SK-N-SH (cell line): Measurements from ENCODE around the gene FAM107B. TPM values are rescaled to one million over a fixed set of nuclear protein-coding genes. Genes with fewer than 3 reads are reported as not detected.

Experiments used
- CTCF ChIA-PET: fragments of 300-600, 350-600 bp; formaldehyde crosslinking; extraction: SDS; loops from one replicate; lab custom pipeline; 2021; lab: Yijun Ruan, JAX
- POLR2A ChIA-PET: fragments of 350-600 bp; sonication (Branson Sonifier 250); formaldehyde crosslinking; extraction: SDS; loops from one replicate; lab custom pipeline; 2020; ENCODE audit warnings: antibody characterized with exemption, inconsistent platforms; lab: Yijun Ruan, JAX
- DNase-seq: peaks from one replicate; pipeline ENCODE4 v3.0.0; 2012
- H2AFZ ChIP-seq: fragments of 200-600 bp; sonication (generic); 2 replicates; pipeline ENCODE4 v1.8.1; 2016; ENCODE audit warnings: antibody characterized with exemption, mild to moderate bottlenecking, low read depth
- H3F3A ChIP-seq: fragments of 200-600 bp; sonication (generic); replicated peaks from 2 replicates; pipeline ENCODE3; 2016; ENCODE audit warnings: antibody characterized with exemption, mild to moderate bottlenecking; ENCODE audit not compliant: insufficient read depth
- H3K27ac ChIP-seq, 2 experiments: fragments of 200-500 bp in 1 of 2; fragments of 200-600 bp in 1 of 2; sonication (Bioruptor generic) in 1 of 2; sonication (generic), shearing (Covaris generic) in 1 of 2; 2 replicates each; pipeline versions ENCODE4 v1.5.1 to v1.6.1; 2014 to 2016; ENCODE audit warnings: low read depth in 2 of 2, inconsistent platforms in 1 of 2, low read length in 1 of 2, mild to moderate bottlenecking in 1 of 2, mixed read lengths in 1 of 2
- H3K27me3 ChIP-seq: fragments of 200-600 bp; sonication (generic), shearing (Covaris generic); 2 replicates; pipeline ENCODE4 v1.6.1; 2016; ENCODE audit warnings: mixed run types; ENCODE audit not compliant: insufficient read depth
- H3K36me3 ChIP-seq, 2 experiments: fragments of 200-500 bp in 1 of 2; fragments of 200-600 bp in 1 of 2; sonication (Bioruptor generic) in 1 of 2; sonication (generic) in 1 of 2; replicated peaks in 1 of 2; 2 replicates each; pipeline versions ENCODE3 to v1.5.1; 2014 to 2016; ENCODE audit warnings: low read length in 1 of 2, mild to moderate bottlenecking in 1 of 2; ENCODE audit not compliant: insufficient read depth in 2 of 2, control insufficient read depth in 1 of 2
- H3K4me1 ChIP-seq, 2 experiments: fragments of 200-500 bp in 1 of 2; fragments of 200-600 bp in 1 of 2; sonication (Bioruptor generic) in 1 of 2; sonication (generic), shearing (Covaris generic) in 1 of 2; 2 replicates each; pipeline versions ENCODE4 v1.5.1 to v1.6.1; 2014 to 2016; ENCODE audit warnings: low read depth in 1 of 2, low read length in 1 of 2, mixed run types in 1 of 2; ENCODE audit not compliant: insufficient read depth in 2 of 2, control insufficient read depth in 1 of 2
- H3K4me2 ChIP-seq: fragments of 200-600 bp; sonication (generic), shearing (Covaris generic); 2 replicates; pipeline ENCODE4 v1.6.1; 2017; ENCODE audit warnings: mixed run types
- H3K4me3 ChIP-seq, 2 experiments: fragments of 200-500 bp in 1 of 2; fragments of 200-600 bp in 1 of 2; sonication (Bioruptor generic) in 1 of 2; sonication (generic), shearing (Covaris generic) in 1 of 2; 2 replicates each; pipeline versions ENCODE4 v1.5.1 to v1.8.1; 2014 to 2016; ENCODE audit warnings: low read depth in 2 of 2, inconsistent platforms in 1 of 2, low read length in 1 of 2, mild to moderate bottlenecking in 1 of 2, mixed read lengths in 1 of 2, moderate library complexity in 1 of 2
- H3K79me2 ChIP-seq: fragments of 200-600 bp; sonication (generic); 2 replicates; pipeline ENCODE4 v1.8.1; 2017; ENCODE audit warnings: mild to moderate bottlenecking; ENCODE audit not compliant: insufficient read depth
- H3K9ac ChIP-seq: fragments of 200-600 bp; sonication (generic); 2 replicates; pipeline ENCODE4 v1.6.1; 2017; ENCODE audit warnings: mixed run types
- H3K9me2 ChIP-seq: fragments of 200-600 bp; sonication (generic); 2 replicates; pipeline ENCODE4 v1.6.1; 2017; ENCODE audit warnings: mixed run types
- H3K9me3 ChIP-seq: fragments of 200-600 bp; sonication (generic); 2 replicates; pipeline ENCODE4 v1.6.1; 2017; ENCODE audit warnings: mixed run types, mild to moderate bottlenecking, moderate library complexity
- H4K20me1 ChIP-seq: fragments of 200-600 bp; sonication (generic); 2 replicates; pipeline ENCODE4 v1.6.1; 2017; ENCODE audit warnings: mild to moderate bottlenecking, mixed run types; ENCODE audit not compliant: insufficient read depth
- CHD2 ChIP-seq: fragments of 150-350 bp; IDR thresholded peaks from 2 replicates; pipeline ENCODE4 v1.6.1; 2018; ENCODE audit warnings: low read length; ENCODE audit not compliant: partially characterized antibody
- CTCF ChIP-seq: fragments of 200-600 bp; sonication (generic); IDR thresholded peaks from 2 replicates; pipeline ENCODE4 v1.6.1; 2017; ENCODE audit warnings: antibody characterized with exemption, mild to moderate bottlenecking, moderate library complexity
- ELF1 ChIP-seq: IDR thresholded peaks from 2 replicates; pipeline ENCODE4 v1.4.0; 2012
- FOXM1 ChIP-seq: IDR thresholded peaks from 2 replicates; pipeline ENCODE4 v1.4.0; 2012; ENCODE audit warnings: low read depth, mild to moderate bottlenecking
- IRF3 ChIP-seq: fragments of 150-350 bp; IDR thresholded peaks from 2 replicates; pipeline ENCODE4 v1.6.1; 2016; ENCODE audit warnings: mild to moderate bottlenecking, low read depth, low read length
- JUND ChIP-seq: IDR thresholded peaks from 2 replicates; pipeline ENCODE4 v1.4.0; 2012
- MAX ChIP-seq: IDR thresholded peaks from 2 replicates; pipeline ENCODE4 v1.4.0; 2012; ENCODE audit warnings: low read depth
- MXI1 ChIP-seq: IDR thresholded peaks from 2 replicates; pipeline ENCODE4 v1.6.1; 2012; ENCODE audit warnings: mild to moderate bottlenecking, low read depth, low read length, improper control_type of control experiment
- NRF1 ChIP-seq: IDR thresholded peaks from 2 replicates; pipeline ENCODE4 v1.6.1; 2012; ENCODE audit warnings: low read depth, mild to moderate bottlenecking, low read length
- POLR2AphosphoS5 ChIP-seq: IDR thresholded peaks from 2 replicates; pipeline ENCODE4 v1.6.1; 2012; ENCODE audit warnings: low read depth, low read length
- REST ChIP-seq: IDR thresholded peaks from 2 replicates; pipeline ENCODE4 v1.6.1; 2012; ENCODE audit warnings: mild to moderate bottlenecking, low read depth, low read length, moderate library complexity
- RXRA ChIP-seq: IDR thresholded peaks from 2 replicates; pipeline ENCODE4 v1.4.0; 2012; ENCODE audit warnings: low read depth, mild to moderate bottlenecking, borderline replicate concordance
- SIN3A ChIP-seq: IDR thresholded peaks from 2 replicates; pipeline ENCODE4 v1.6.1; 2012; ENCODE audit warnings: low read depth, mild to moderate bottlenecking, low read length, moderate library complexity, borderline replicate concordance
- TAF1 ChIP-seq: IDR thresholded peaks from 2 replicates; pipeline ENCODE4 v1.6.1; 2012; ENCODE audit warnings: low read depth, mild to moderate bottlenecking, low read length, moderate library complexity, borderline replicate concordance
- USF2 ChIP-seq: fragments of 150-350 bp; IDR thresholded peaks from 2 replicates; pipeline ENCODE4 v1.6.1; 2017; ENCODE audit warnings: antibody characterized with exemption, low read length, low read depth, borderline replicate concordance
- ZBTB33 ChIP-seq: IDR thresholded peaks from 2 replicates; pipeline ENCODE4 v1.4.0; 2012; ENCODE audit warnings: low read depth, borderline replicate concordance
- WGBS: methylation state at CpG from one replicate; pipeline ENCODE4 v1.1.6; 2017; ENCODE audit warnings: low lambda C conversion rate; 5-methylcytosine and 5-hydroxymethylcytosine counted together
- polyA plus RNA-seq, 3 experiments: library from polyadenylated mRNA; depleted of rRNA; stranded (reverse); fragments of >200 nt; gene quantifications; 2 replicates each; pipeline ENCODE4 v1.2.3, GENCODE V29; 2012

The FAM107B gene
- polyA plus RNA-seq, 1 of the 3 experiments (the other 2 are of a cell fraction) = 1.0 TPM

GRCh38 chr10:14541379-14541778, 233.3 kb downstream of the FAM107B start:
- no peak for DNase-seq
- Histone ChIP-seq H2AFZ (no peak overlapping the region), H3K27ac (no peak overlapping the region), H3K9me2 (no peaks in the 10 kb centered on the region), H3K9me3 (no peaks in the 10 kb centered on the region), H3K4me3 (no peak overlapping the region), H3F3A (no peaks in the 10 kb centered on the region), H3K4me1 (peaks cover 0 to 8% of the 10 kb centered on the region in 2 experiments; a peak in 2 of 4 replicates), H3K36me3 (no peaks in the 10 kb centered on the region), H3K4me2 (no peak overlapping the region), H3K79me2 (no peaks in the 10 kb centered on the region), H3K27me3 (no peaks in the 10 kb centered on the region), H3K9ac (no peak overlapping the region), H4K20me1 (no peaks in the 10 kb centered on the region)
- ChIA-PET POLR2A (no interaction called here), CTCF (interaction anchor here (1.0 to 5.2 kb wide), 5 partner anchors 12 to 387 kb away, joined by 3 to 28 read pairs (median 6); no protein-coding TSS in a partner anchor)
- TF ChIP-seq RXRA (no peak), REST (no peak), MAX (no peak), MXI1 (no peak), SIN3A (no peak), ZBTB33 (no peak), IRF3 (no peak), CTCF (no peak), USF2 (no peak), JUND (no peak), NRF1 (no peak), POLR2AphosphoS5 (no peak), CHD2 (no peak), FOXM1 (no peak), TAF1 (no peak), ELF1 (no peak)
- WGBS = 93% methylated on average over 9 of the region's 9 CpGs
